ENCODE results near the gene SLC35F4. TPM values are rescaled to one million over a fixed set of nuclear protein-coding genes. Genes with fewer than 3 reads are reported as not detected.

The SLC35F4 gene
- total RNA-seq, 1 donor from 2014 or later: not detected

GRCh38 chr14:57769863-57770523 lies 95.9 kb downstream of the SLC35F4 start:
- no peak for TF ChIP-seq CTCF (IDR thresholded peaks at IDR 0.05)
- Histone ChIP-seq H3K4me1 (no peaks in the 10 kb centered on the region), H3K27me3 (no peaks in the 10 kb centered on the region), H3K4me3 (no peak overlapping the region), H3K9me3 (no peaks in the 10 kb centered on the region), H3K27ac (no peak overlapping the region), H3K36me3 (no peaks in the 10 kb centered on the region)
- intact Hi-C loops (cut with DNase I): no loop called here
- no peak for DNase-seq (ENCODE audit: low spot score in 2 of 2)

GRCh38 chr14:57761800-57762199 lies 104.1 kb downstream of the SLC35F4 start:
- Histone ChIP-seq H3K27me3 (no peaks in the 10 kb centered on the region), H3K36me3 (no peaks in the 10 kb centered on the region), H3K9me3 (no peaks in the 10 kb centered on the region), H3K4me1 (no peaks in the 10 kb centered on the region), H3K27ac (no peak overlapping the region), H3K4me3 (no peak overlapping the region)
- intact Hi-C loops (cut with DNase I): no loop called here
- TF ChIP-seq CTCF (IDR thresholded peaks at IDR 0.05): no peak
- no peak for DNase-seq (ENCODE audit: low spot score in 2 of 2)

- H3K9me3 ChIP-seq: no peaks in the 10 kb centered on the region
- intact Hi-C loops (cut with DNase I): no loop called here
Observed at GRCh38 chr14:57760896-57761295, 105.0 kb downstream of the SLC35F4 start.

GRCh38 chr14:57755018-57755521 lies 110.8 kb downstream of the SLC35F4 start:
- no peaks in the 10 kb centered on the region for H3K9me3 ChIP-seq
- H3K36me3 ChIP-seq: no peaks in the 10 kb centered on the region
- H3K4me1 ChIP-seq: no peaks in the 10 kb centered on the region
- DNase-seq (ENCODE audit: low spot score in 2 of 2): no peak
- no peak for TF ChIP-seq CTCF (IDR thresholded peaks at IDR 0.05)
- H3K27me3 ChIP-seq: no peaks in the 10 kb centered on the region
- no peak overlapping the region for H3K4me3 ChIP-seq
- intact Hi-C loops (cut with DNase I): no loop called here
- H3K27ac ChIP-seq: no peak overlapping the region

More at GRCh38 chr14:57760896-57761295, 105.0 kb downstream of the SLC35F4 start:
- Histone ChIP-seq H3K27me3 (no peaks in the 10 kb centered on the region), H3K4me3 (no peak overlapping the region), H3K27ac (no peak overlapping the region), H3K36me3 (no peaks in the 10 kb centered on the region), H3K4me1 (no peaks in the 10 kb centered on the region)
- DNase-seq (ENCODE audit: low spot score in 2 of 2): no peak
- TF ChIP-seq CTCF (IDR thresholded peaks at IDR 0.05): no peak

GRCh38 chr14:57754527-57754926 lies 111.4 kb downstream of the SLC35F4 start:
- H3K27me3 ChIP-seq: no peaks in the 10 kb centered on the region
- no peaks in the 10 kb centered on the region for H3K4me1 ChIP-seq
- intact Hi-C loops (cut with DNase I): no loop called here
- DNase-seq (ENCODE audit: low spot score in 2 of 2): no peak
- no peak overlapping the region for H3K4me3 ChIP-seq
- no peaks in the 10 kb centered on the region for H3K9me3 ChIP-seq
- no peak for TF ChIP-seq CTCF (IDR thresholded peaks at IDR 0.05)
- no peak overlapping the region for H3K27ac ChIP-seq
- no peaks in the 10 kb centered on the region for H3K36me3 ChIP-seq

Data from ascending aorta (tissue), 2 donors.